IMR-90 (cell line): ENCODE data around the gene AP2M1. TPM values are rescaled to one million over a fixed set of nuclear protein-coding genes. Genes with fewer than 3 reads are reported as not detected.

Source experiments
- ATAC-seq: fragments of 200-7000 bp; cut with Tn5 transposase; 2 replicates; pipeline ENCODE4 v1.9.1; 2020; ENCODE audit warnings: low read depth, mild to moderate bottlenecking, moderate library complexity
- BruUV-seq: library from RNA; stranded (reverse); fragments of 400-500 nt; replicated peaks from 2 replicates; lab custom pipeline; 2021; lab: Mats Ljungman, UMichigan
- CTCF ChIA-PET: fragments of 300-600 bp; formaldehyde crosslinking; extraction: SDS; loops from one replicate; lab custom pipeline; 2021; ENCODE audit warnings: antibody characterized with exemption; lab: Yijun Ruan, JAX
- POLR2A ChIA-PET: fragments of 300-600 bp; sonication (Branson Sonifier 250); formaldehyde crosslinking; loops from one replicate; lab custom pipeline; 2022; ENCODE audit warnings: antibody characterized with exemption; ENCODE audit not compliant: unreplicated experiment; lab: Charles Lee
- DNase-seq: peaks from one replicate; pipeline ENCODE4 v3.0.0; 2013
- H2AFZ ChIP-seq: replicated peaks from 2 replicates; pipeline ENCODE3; 2013; ENCODE audit warnings: low read length, mild to moderate bottlenecking; ENCODE audit not compliant: poor library complexity
- H2AK5ac ChIP-seq: 2 replicates; pipeline ENCODE4 v1.6.1; 2013; ENCODE audit warnings: low read depth, low read length, inconsistent platforms
- H2AK9ac ChIP-seq: replicated peaks from 2 replicates; pipeline ENCODE3; 2013; ENCODE audit warnings: mild to moderate bottlenecking, low read depth, low read length, moderate library complexity; ENCODE audit not compliant: poor library complexity
- H2BK120ac ChIP-seq: 2 replicates; pipeline ENCODE4 v1.6.1; 2013; ENCODE audit warnings: low read depth, low read length, inconsistent platforms
- H2BK15ac ChIP-seq: 3 replicates; pipeline ENCODE4 v1.6.1; 2013; ENCODE audit warnings: low read depth, low read length, inconsistent platforms
- H2BK20ac ChIP-seq: 2 replicates; pipeline ENCODE4 v1.6.1; 2013; ENCODE audit warnings: low read depth, mild to moderate bottlenecking, inconsistent platforms, low read length, moderate library complexity
- H2BK5ac ChIP-seq: 2 replicates; pipeline ENCODE4 v1.6.1; 2013; ENCODE audit warnings: mild to moderate bottlenecking, low read depth, low read length, inconsistent platforms; ENCODE audit not compliant: poor library complexity, severe bottlenecking
- H3K14ac ChIP-seq: replicated peaks from 2 replicates; pipeline ENCODE4 v1.6.1; 2013; ENCODE audit warnings: low read depth, low read length, inconsistent platforms
- H3K18ac ChIP-seq: 2 replicates; pipeline ENCODE4 v1.6.1; 2013; ENCODE audit warnings: low read depth, low read length, control low read depth
- H3K23ac ChIP-seq: 2 replicates; pipeline ENCODE4 v1.6.1; 2013; ENCODE audit warnings: low read depth, low read length, inconsistent platforms
- H3K27ac ChIP-seq: 2 replicates; pipeline ENCODE4 v1.5.1; 2013; ENCODE audit warnings: mild to moderate bottlenecking, control low read depth, low read length; ENCODE audit not compliant: insufficient read depth
- H3K27me3 ChIP-seq: 2 replicates; pipeline ENCODE4 v1.6.1; 2013; ENCODE audit warnings: low read length; ENCODE audit not compliant: control insufficient read depth, insufficient read depth
- H3K36me3 ChIP-seq: 2 replicates; pipeline ENCODE4 v1.6.1; 2013; ENCODE audit warnings: low read length, mixed read lengths; ENCODE audit not compliant: control insufficient read depth, insufficient read depth
- H3K4ac ChIP-seq: 2 replicates; pipeline ENCODE4 v1.6.1; 2013; ENCODE audit warnings: low read depth, low read length, inconsistent platforms
- H3K4me1 ChIP-seq: 2 replicates; pipeline ENCODE4 v1.6.1; 2013; ENCODE audit warnings: low read length, mixed read lengths; ENCODE audit not compliant: control insufficient read depth, insufficient read depth
- H3K4me2 ChIP-seq: 2 replicates; pipeline ENCODE4 v1.6.1; 2013; ENCODE audit warnings: low read depth, mild to moderate bottlenecking, control low read depth, low read length, moderate library complexity
- H3K4me3 ChIP-seq: 2 replicates; pipeline ENCODE4 v1.5.1; 2013; ENCODE audit warnings: low read depth, mild to moderate bottlenecking, control low read depth, low read length, moderate library complexity; ENCODE audit not compliant: insufficient read depth
- H3K56ac ChIP-seq: 2 replicates; pipeline ENCODE4 v1.6.1; 2013; ENCODE audit warnings: low read length, inconsistent platforms; ENCODE audit not compliant: insufficient read depth; ENCODE audit errors: extremely low read depth
- H3K79me1 ChIP-seq, 2 experiments: 2 replicates each; pipeline ENCODE4 v1.6.1; 2013; ENCODE audit warnings: low read length in 2 of 2, inconsistent platforms in 1 of 2, low read depth in 1 of 2
- H3K9ac ChIP-seq: 2 replicates; pipeline ENCODE4 v1.6.1; 2013; ENCODE audit warnings: low read depth, low read length, control low read depth
- H3K9me1 ChIP-seq: 2 replicates; pipeline ENCODE4 v1.6.1; 2013; ENCODE audit warnings: low read length, inconsistent platforms; ENCODE audit not compliant: insufficient read depth
- H3K9me3 ChIP-seq: 2 replicates; pipeline ENCODE4 v1.6.1; 2013; ENCODE audit warnings: low read length; ENCODE audit not compliant: control insufficient read depth, insufficient read depth
- H4K20me1 ChIP-seq: 2 replicates; pipeline ENCODE4 v1.6.1; 2013; ENCODE audit warnings: low read length, inconsistent platforms; ENCODE audit not compliant: insufficient read depth
- H4K5ac ChIP-seq: 2 replicates; pipeline ENCODE4 v1.6.1; 2013; ENCODE audit warnings: mild to moderate bottlenecking, low read depth, low read length, control low read depth
- H4K8ac ChIP-seq, 2 experiments: 2 replicates each; pipeline ENCODE4 v1.6.1; 2013; ENCODE audit warnings: low read depth in 2 of 2, low read length in 2 of 2, control low read depth in 1 of 2, inconsistent platforms in 1 of 2
- H4K91ac ChIP-seq: 2 replicates; pipeline ENCODE4 v1.6.1; 2013; ENCODE audit warnings: low read depth, low read length, inconsistent platforms; ENCODE audit not compliant: insufficient read depth
- BHLHE40 ChIP-seq: fragments of 150-350 bp; IDR thresholded peaks from 2 replicates; pipeline ENCODE4 v1.6.1; 2016; ENCODE audit warnings: mild to moderate bottlenecking, low read depth, low read length
- CEBPB ChIP-seq: IDR thresholded peaks from 2 replicates; pipeline ENCODE4 v1.6.1; 2012; ENCODE audit warnings: low read depth, low read length, improper control_type of control experiment
- CHD1 ChIP-seq: IDR thresholded peaks from 2 replicates; pipeline ENCODE4 v1.6.1; 2012; ENCODE audit warnings: low read depth, low read length, improper control_type of control experiment
- FOS ChIP-seq: fragments of 150-350 bp; IDR thresholded peaks from 2 replicates; pipeline ENCODE4 v1.6.1; 2016; ENCODE audit warnings: low read depth, low read length
- MAFK ChIP-seq: IDR thresholded peaks from 2 replicates; pipeline ENCODE4 v1.6.1; 2012; ENCODE audit warnings: low read depth, low read length, improper control_type of control experiment
- MAZ ChIP-seq: IDR thresholded peaks from 2 replicates; pipeline ENCODE4 v1.6.1; 2012; ENCODE audit warnings: low read depth, mild to moderate bottlenecking, low read length, improper control_type of control experiment, moderate library complexity, borderline replicate concordance
- MXI1 ChIP-seq: IDR thresholded peaks from 2 replicates; pipeline ENCODE4 v1.6.1; 2012; ENCODE audit warnings: low read depth, mild to moderate bottlenecking, low read length, moderate library complexity, borderline replicate concordance
- NFE2L2 ChIP-seq: fragments of 150-350 bp; IDR thresholded peaks from 2 replicates; pipeline ENCODE4 v1.6.1; 2016; ENCODE audit warnings: low read depth, mild to moderate bottlenecking, low read length
- POLR2A ChIP-seq: IDR thresholded peaks from 2 replicates; pipeline ENCODE4 v1.6.1; 2012; ENCODE audit warnings: mild to moderate bottlenecking, low read depth, low read length
- RAD21 ChIP-seq: IDR thresholded peaks from 2 replicates; pipeline ENCODE4 v1.6.1; 2012; ENCODE audit warnings: low read length, improper control_type of control experiment
- RCOR1 ChIP-seq: IDR thresholded peaks from 2 replicates; pipeline ENCODE4 v1.6.1; 2012; ENCODE audit warnings: mild to moderate bottlenecking, low read length, improper control_type of control experiment; ENCODE audit not compliant: insufficient replicate concordance
- RFX5 ChIP-seq: IDR thresholded peaks from 2 replicates; pipeline ENCODE4 v1.8.0; 2012; ENCODE audit warnings: low read depth, mild to moderate bottlenecking, low read length, moderate library complexity
- SMC3 ChIP-seq: fragments of 150-350 bp; IDR thresholded peaks from 2 replicates; pipeline ENCODE4 v1.6.1; 2016; ENCODE audit warnings: low read depth, mild to moderate bottlenecking, antibody characterized with exemption, low read length, moderate library complexity
- dilution Hi-C: fragments of 300-500 bp; cut with HindIII; formaldehyde crosslinking; loops from one replicate; pipeline ENCODE4 v1.14.3; 2018; ENCODE audit warnings: low sequenced_read_pairs; ENCODE audit not compliant: unreplicated experiment
- in situ Hi-C: fragments of 300-500 bp; cut with MboI; formaldehyde crosslinking; loops from 3 replicates; pipeline ENCODE4 v1.14.3; 2019; ENCODE audit warnings: low sequenced_read_pairs, inconsistent platforms, mixed read lengths
- intact Hi-C: fragments of 100-400 bp; cut with micrococcal nuclease; formaldehyde crosslinking; loops from 2 replicates; pipeline ENCODE4 v1.10.0; 2022
- polyA plus RNA-seq, 3 experiments: library from polyadenylated mRNA; depleted of rRNA; stranded (reverse); fragments of >200 nt; gene quantifications; 2 replicates each; pipeline ENCODE4 v1.2.3, GENCODE V29; 2012; ENCODE audit warnings: low replicate concordance in 1 of 3
- total RNA-seq: library from RNA; depleted of rRNA; stranded (reverse); fragments of >200 nt; gene quantifications from 2 replicates; pipeline ENCODE4 v1.2.3, GENCODE V29; 2012
- TF ChIP-seq, protein P1 (sequence below): fragments of 150-350 bp; IDR thresholded peaks from 2 replicates; pipeline ENCODE4 v1.6.1; 2017; ENCODE audit warnings: mild to moderate bottlenecking, antibody characterized with exemption, low read length, low read depth
- TF ChIP-seq, protein P2 (sequence below): conservative IDR thresholded peaks from 2 replicates; pipeline ENCODE4 v1.5.1; 2012; ENCODE audit warnings: mild to moderate bottlenecking, low read depth, low read length, improper control_type of control experiment
- TF ChIP-seq, protein P3 (sequence below): fragments of 150-350 bp; IDR thresholded peaks from 2 replicates; pipeline ENCODE4 v1.6.1; 2016; ENCODE audit warnings: low read depth, mild to moderate bottlenecking, low read length, moderate library complexity, borderline replicate concordance

AP2M1 gene
- total and polyA plus RNA-seq, 2 of the 4 experiments (the other 2 are of a cell fraction), result 876 to 1,065 TPM

DNA sequence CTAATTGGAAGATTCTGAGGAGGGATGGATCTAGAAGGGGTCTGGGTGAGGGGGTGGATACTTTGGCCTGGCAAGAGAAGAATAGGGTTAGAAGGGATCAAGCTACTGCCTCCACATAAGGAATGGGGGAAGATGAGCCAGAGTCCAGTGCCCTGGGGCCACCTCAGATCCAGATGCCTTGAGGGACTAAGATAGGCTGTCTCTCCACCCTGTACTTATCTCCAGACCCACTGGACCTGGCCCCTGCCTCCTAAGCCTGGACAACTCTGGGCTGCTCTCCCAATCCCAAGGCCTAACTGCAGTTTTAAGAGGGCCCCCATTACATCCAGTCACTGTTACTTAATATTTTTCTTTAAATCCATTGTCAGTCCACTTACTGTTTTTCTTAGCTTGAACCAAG lies 17.4 kb upstream of the AP2M1 start:
- Histone ChIP-seq H3K4me1 (peaks cover 16% of the 10 kb centered on the region), H2BK5ac (peak overlapping the region; percentile 94), H3K9ac (peak overlapping the region; percentile 98), H4K8ac (peak overlapping the region; percentile 63 to 83; a peak in 3 of 4 replicates), H2BK15ac (peak overlapping the region; percentile 86; the same call in 1 of the 3 replicates), H2AFZ (no peak overlapping the region), H3K27ac (peak overlapping the region; percentile 96), H3K56ac (peak overlapping the region; percentile 92), H3K79me1 (peaks cover 9 to 70% of the 10 kb centered on the region in 2 experiments; a peak in 3 of 4 replicates), H2AK5ac (peak overlapping the region; percentile 94), H2BK20ac (no peak overlapping the region), H3K18ac (peak overlapping the region; percentile 78), H4K20me1 (peaks cover 60% of the 10 kb centered on the region), H3K27me3 (no peaks in the 10 kb centered on the region), H3K36me3 (peaks cover 6% of the 10 kb centered on the region; the same call in 1 of the 2 replicates), H3K4me2 (peak overlapping the region; percentile 96), H4K5ac (peak overlapping the region; percentile 71), H2BK120ac (peak overlapping the region; percentile 76; the same call in 1 of the 2 replicates), H3K23ac (peak overlapping the region; percentile 93), H3K4me3 (peak overlapping the region; percentile 99), H3K9me1 (peaks cover 17% of the 10 kb centered on the region; the same call in 1 of the 2 replicates), H4K91ac (peak overlapping the region; percentile 94), H3K4ac (peak overlapping the region; percentile 96), H3K14ac (peak overlapping the region; percentile 97), H3K9me3 (no peaks in the 10 kb centered on the region), H2AK9ac (peak overlapping the region; percentile 97)
- in situ Hi-C loops (no loop called here), intact Hi-C loops (no loop called here), dilution Hi-C loops (no loop called here)
- TF ChIP-seq RAD21, result no peak
- TF ChIP-seq, protein P1, sequence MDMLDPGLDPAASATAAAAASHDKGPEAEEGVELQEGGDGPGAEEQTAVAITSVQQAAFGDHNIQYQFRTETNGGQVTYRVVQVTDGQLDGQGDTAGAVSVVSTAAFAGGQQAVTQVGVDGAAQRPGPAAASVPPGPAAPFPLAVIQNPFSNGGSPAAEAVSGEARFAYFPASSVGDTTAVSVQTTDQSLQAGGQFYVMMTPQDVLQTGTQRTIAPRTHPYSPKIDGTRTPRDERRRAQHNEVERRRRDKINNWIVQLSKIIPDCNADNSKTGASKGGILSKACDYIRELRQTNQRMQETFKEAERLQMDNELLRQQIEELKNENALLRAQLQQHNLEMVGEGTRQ, result no peak
- TF ChIP-seq POLR2A, result no peak
- TF ChIP-seq CEBPB, result no peak
- TF ChIP-seq, protein P2, sequence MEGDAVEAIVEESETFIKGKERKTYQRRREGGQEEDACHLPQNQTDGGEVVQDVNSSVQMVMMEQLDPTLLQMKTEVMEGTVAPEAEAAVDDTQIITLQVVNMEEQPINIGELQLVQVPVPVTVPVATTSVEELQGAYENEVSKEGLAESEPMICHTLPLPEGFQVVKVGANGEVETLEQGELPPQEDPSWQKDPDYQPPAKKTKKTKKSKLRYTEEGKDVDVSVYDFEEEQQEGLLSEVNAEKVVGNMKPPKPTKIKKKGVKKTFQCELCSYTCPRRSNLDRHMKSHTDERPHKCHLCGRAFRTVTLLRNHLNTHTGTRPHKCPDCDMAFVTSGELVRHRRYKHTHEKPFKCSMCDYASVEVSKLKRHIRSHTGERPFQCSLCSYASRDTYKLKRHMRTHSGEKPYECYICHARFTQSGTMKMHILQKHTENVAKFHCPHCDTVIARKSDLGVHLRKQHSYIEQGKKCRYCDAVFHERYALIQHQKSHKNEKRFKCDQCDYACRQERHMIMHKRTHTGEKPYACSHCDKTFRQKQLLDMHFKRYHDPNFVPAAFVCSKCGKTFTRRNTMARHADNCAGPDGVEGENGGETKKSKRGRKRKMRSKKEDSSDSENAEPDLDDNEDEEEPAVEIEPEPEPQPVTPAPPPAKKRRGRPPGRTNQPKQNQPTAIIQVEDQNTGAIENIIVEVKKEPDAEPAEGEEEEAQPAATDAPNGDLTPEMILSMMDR, result no peak
- TF ChIP-seq MXI1, result no peak
- no peak for TF ChIP-seq RFX5
- TF ChIP-seq NFE2L2, result no peak
- no peak for TF ChIP-seq SMC3
- no peak for TF ChIP-seq CHD1
- TF ChIP-seq RCOR1, result no peak
- TF ChIP-seq MAFK, result no peak
- no peak for TF ChIP-seq MAZ
- TF ChIP-seq, protein P3, sequence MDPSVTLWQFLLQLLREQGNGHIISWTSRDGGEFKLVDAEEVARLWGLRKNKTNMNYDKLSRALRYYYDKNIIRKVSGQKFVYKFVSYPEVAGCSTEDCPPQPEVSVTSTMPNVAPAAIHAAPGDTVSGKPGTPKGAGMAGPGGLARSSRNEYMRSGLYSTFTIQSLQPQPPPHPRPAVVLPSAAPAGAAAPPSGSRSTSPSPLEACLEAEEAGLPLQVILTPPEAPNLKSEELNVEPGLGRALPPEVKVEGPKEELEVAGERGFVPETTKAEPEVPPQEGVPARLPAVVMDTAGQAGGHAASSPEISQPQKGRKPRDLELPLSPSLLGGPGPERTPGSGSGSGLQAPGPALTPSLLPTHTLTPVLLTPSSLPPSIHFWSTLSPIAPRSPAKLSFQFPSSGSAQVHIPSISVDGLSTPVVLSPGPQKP, result no peak
- TF ChIP-seq FOS, result no peak
- no peak for TF ChIP-seq BHLHE40
- no TSS peak for BruUV-seq
- POLR2A ChIA-PET, result no interaction called here
- ATAC-seq, result no peak
- CTCF ChIA-PET, result no interaction called here
- DNase-seq, result no peak
